Activated naive CD8-positive, alpha-beta T cell treated with anti-CD3 and anti-CD28 coated beads, Interleukin-2, amount 10 ng/mL, durations not matched to agents 7 days and 5 days (primary cell): ENCODE data around the gene RBMS3. TPM values are rescaled to one million over a fixed set of nuclear protein-coding genes. Genes with fewer than 3 reads are reported as not detected.

Source experiments
- ATAC-seq: fragments of 150-1000 bp; cut with Tn5 transposase; one replicate; pipeline ENCODE4 v1.10.0; 2021; ENCODE audit warnings: low read depth, moderate library complexity
- POLR2A ChIA-PET: fragments of 350-600 bp; sonication (Branson Sonifier 250); formaldehyde crosslinking; loops from one replicate; lab custom pipeline; 2021; ENCODE audit warnings: antibody characterized with exemption; lab: Charles Lee
- DNase-seq: peaks from one replicate; pipeline ENCODE4 v3.0.0; 2021
- H3K27ac Mint-ChIP-seq: one replicate; pipeline ENCODE4 v1.8.0; 2022; ENCODE audit warnings: mild to moderate bottlenecking, mixed read lengths
- H3K27me3 Mint-ChIP-seq: one replicate; pipeline ENCODE4 v1.8.0; 2022; ENCODE audit warnings: mild to moderate bottlenecking, moderate library complexity, mixed read lengths
- H3K36me3 Mint-ChIP-seq: one replicate; pipeline ENCODE4 v1.8.0; 2021; ENCODE audit warnings: mild to moderate bottlenecking, mixed read lengths
- H3K4me1 Mint-ChIP-seq: one replicate; pipeline ENCODE4 v1.8.0; 2021; ENCODE audit warnings: mixed read lengths
- H3K4me3 Mint-ChIP-seq: one replicate; pipeline ENCODE4 v1.8.0; 2022; ENCODE audit warnings: mild to moderate bottlenecking, moderate library complexity, mixed read lengths
- H3K9me3 Mint-ChIP-seq: one replicate; pipeline ENCODE4 v1.8.0; 2021; ENCODE audit warnings: mixed read lengths
- total RNA-seq, 2 experiments: library from RNA; stranded (reverse); gene quantifications; one replicate each; pipeline ENCODE4 v1.2.3, GENCODE V29; 2021

The RBMS3 gene
- total RNA-seq, 2 experiments from 2014 or later, result 0.58 to 0.74 TPM

- ATAC-seq, result no peak
- H3K27me3 Mint-ChIP-seq, result no peaks in the 10 kb centered on the region
- no peak for DNase-seq
- no peaks in the 10 kb centered on the region for H3K9me3 Mint-ChIP-seq
- no peak overlapping the region for H3K4me3 Mint-ChIP-seq
- H3K4me1 Mint-ChIP-seq, result no peaks in the 10 kb centered on the region
- H3K36me3 Mint-ChIP-seq, result no peaks in the 10 kb centered on the region
- POLR2A ChIA-PET, result no interaction called here
- H3K27ac Mint-ChIP-seq, result no peak overlapping the region
Observed at GRCh38 chr3:29583861-29584260, 303.0 kb downstream of the RBMS3 start.

DNA sequence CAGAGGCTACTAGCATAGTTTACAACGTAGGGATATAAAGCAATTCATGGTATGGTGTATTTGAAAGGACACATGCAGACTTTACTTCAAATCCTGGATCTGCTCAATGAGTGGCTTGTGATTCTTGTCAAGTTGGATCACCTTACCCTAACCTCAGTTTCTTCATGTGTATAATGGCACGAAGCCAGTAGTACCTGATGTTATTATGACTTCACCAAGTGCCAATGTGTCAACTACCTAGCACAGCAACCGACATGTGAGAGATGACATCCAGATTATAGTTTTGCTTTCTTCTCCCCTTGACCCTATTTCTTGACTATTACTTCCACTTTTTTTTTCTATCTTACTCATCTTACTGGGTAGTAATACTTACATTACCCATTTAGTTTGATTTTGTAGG is 304.5 kb downstream of the RBMS3 start:
- Mint-ChIP-seq H3K9me3 (no peaks in the 10 kb centered on the region), H3K4me3 (no peak overlapping the region), H3K36me3 (no peaks in the 10 kb centered on the region), H3K4me1 (no peaks in the 10 kb centered on the region), H3K27ac (no peak overlapping the region), H3K27me3 (no peaks in the 10 kb centered on the region)
- ATAC-seq, result no peak
- no peak for DNase-seq
- POLR2A ChIA-PET, result no interaction called here

GRCh38 chr3:29587340-29587739 is 306.5 kb downstream of the RBMS3 start:
- DNase-seq (no peak), ATAC-seq (no peak)
- H3K4me1 Mint-ChIP-seq, result no peaks in the 10 kb centered on the region
- no peak overlapping the region for H3K4me3 Mint-ChIP-seq
- H3K27me3 Mint-ChIP-seq, result no peaks in the 10 kb centered on the region
- POLR2A ChIA-PET, result no interaction called here
- H3K27ac Mint-ChIP-seq, result no peak overlapping the region
- H3K36me3 Mint-ChIP-seq, result no peaks in the 10 kb centered on the region
- peaks cover 5% of the 10 kb centered on the region for H3K9me3 Mint-ChIP-seq

- no peak for ATAC-seq
- H3K27me3 Mint-ChIP-seq, result no peaks in the 10 kb centered on the region
- H3K36me3 Mint-ChIP-seq, result no peaks in the 10 kb centered on the region
Observed at GRCh38 chr3:29590012-29590411, 309.1 kb downstream of the RBMS3 start.

DNA sequence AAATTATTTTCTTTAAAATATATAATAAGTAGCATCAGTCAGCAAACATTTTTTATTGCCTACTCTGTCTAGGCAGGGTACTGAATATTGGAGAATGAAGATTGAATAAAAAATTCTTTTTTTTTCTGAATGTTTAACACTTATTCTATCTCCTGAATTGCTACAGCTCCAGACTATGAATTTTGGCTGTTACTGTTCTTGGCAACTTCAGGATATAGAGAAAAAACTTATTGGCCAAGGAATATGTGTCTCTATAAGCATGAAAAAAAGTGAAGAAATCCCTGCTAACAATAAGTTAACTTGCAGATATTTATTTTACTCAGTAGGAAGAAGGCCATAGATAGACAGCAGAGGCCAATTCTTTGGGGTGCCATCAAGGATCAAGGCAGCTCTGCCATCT is 309.6 kb downstream of the RBMS3 start:
- POLR2A ChIA-PET, result no interaction called here
- Mint-ChIP-seq H3K36me3 (no peaks in the 10 kb centered on the region), H3K27me3 (no peaks in the 10 kb centered on the region), H3K9me3 (peaks cover 6% of the 10 kb centered on the region), H3K4me1 (no peaks in the 10 kb centered on the region), H3K27ac (no peak overlapping the region), H3K4me3 (no peak overlapping the region)
- DNase-seq (no peak), ATAC-seq (no peak)

More at GRCh38 chr3:29590012-29590411, 309.1 kb downstream of the RBMS3 start:
- POLR2A ChIA-PET, result no interaction called here
- no peaks in the 10 kb centered on the region for H3K4me1 Mint-ChIP-seq
- H3K4me3 Mint-ChIP-seq, result no peak overlapping the region
- peaks cover 6% of the 10 kb centered on the region for H3K9me3 Mint-ChIP-seq
- DNase-seq, result no peak
- H3K27ac Mint-ChIP-seq, result no peak overlapping the region

GRCh38 chr3:29591579-29591978 is 310.7 kb downstream of the RBMS3 start:
- POLR2A ChIA-PET, result no interaction called here
- Mint-ChIP-seq H3K36me3 (no peaks in the 10 kb centered on the region), H3K27ac (no peak overlapping the region), H3K4me3 (no peak overlapping the region), H3K4me1 (no peaks in the 10 kb centered on the region), H3K9me3 (peaks cover 6% of the 10 kb centered on the region), H3K27me3 (no peaks in the 10 kb centered on the region)
- no peak for DNase-seq
- no peak for ATAC-seq

DNA sequence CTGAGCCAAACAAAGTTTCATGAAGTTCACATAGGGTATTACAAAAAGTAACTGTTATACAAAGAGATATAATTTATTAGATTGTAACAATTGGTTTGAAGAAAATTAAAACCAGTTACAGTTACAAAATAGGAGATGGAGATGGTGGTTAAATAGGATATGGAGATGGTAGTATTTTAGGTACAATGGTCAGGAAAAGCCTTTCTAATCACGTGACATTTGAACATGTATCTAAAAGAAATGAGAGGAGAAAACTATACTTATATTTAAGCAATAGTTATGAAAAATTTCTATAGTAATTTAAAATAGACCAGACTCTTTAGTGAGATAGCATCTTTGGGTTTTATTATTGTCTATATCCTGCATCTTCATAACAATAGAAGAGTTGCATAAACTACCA is 312.9 kb downstream of the RBMS3 start:
- ATAC-seq, result no peak
- no peak overlapping the region for H3K4me3 Mint-ChIP-seq

GRCh38 chr3:29594261-29594660 is 313.4 kb downstream of the RBMS3 start:
- H3K9me3 Mint-ChIP-seq, result peaks cover 6% of the 10 kb centered on the region
- POLR2A ChIA-PET, result no interaction called here

More for the DNA sequence above, 312.9 kb downstream of the RBMS3 start:
- Mint-ChIP-seq H3K4me1 (no peaks in the 10 kb centered on the region), H3K27me3 (no peaks in the 10 kb centered on the region), H3K9me3 (peaks cover 6% of the 10 kb centered on the region), H3K27ac (no peak overlapping the region), H3K36me3 (no peaks in the 10 kb centered on the region)
- no peak for DNase-seq
- POLR2A ChIA-PET, result no interaction called here

DNA sequence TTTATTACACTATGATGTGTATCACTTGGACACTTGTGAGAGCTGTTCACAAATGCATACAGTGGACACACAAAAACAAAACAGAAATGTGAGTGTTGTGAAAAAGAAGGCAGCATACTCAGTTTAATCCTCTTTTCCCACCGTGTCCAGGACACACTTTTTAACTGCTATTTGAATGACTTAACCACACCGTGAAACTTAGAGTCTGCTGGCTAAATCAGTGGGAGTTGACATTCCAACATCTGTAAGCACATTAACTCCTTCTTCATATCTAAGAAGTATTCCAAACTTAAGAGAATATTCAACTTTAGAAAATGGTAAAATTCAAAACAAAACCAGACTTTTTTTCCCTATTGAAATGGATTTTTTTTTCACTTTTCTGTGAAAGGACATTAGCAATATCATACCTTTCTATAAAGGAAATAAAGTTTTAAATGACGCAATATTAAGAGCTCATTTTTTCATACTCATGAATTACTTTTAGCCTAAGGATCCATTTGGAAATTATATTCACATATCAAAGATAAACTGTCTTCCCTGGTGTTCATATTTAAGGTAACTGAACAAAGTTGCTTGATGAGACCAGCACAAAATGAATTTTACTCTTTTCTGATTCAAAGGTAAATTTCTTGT is 316.6 kb downstream of the RBMS3 start:
- H3K36me3 Mint-ChIP-seq, result no peaks in the 10 kb centered on the region
- H3K4me3 Mint-ChIP-seq, result no peak overlapping the region
- DNase-seq (no peak), ATAC-seq (no peak)
- no peaks in the 10 kb centered on the region for H3K4me1 Mint-ChIP-seq
- no peak overlapping the region for H3K27ac Mint-ChIP-seq
- H3K27me3 Mint-ChIP-seq, result no peaks in the 10 kb centered on the region
- POLR2A ChIA-PET, result no interaction called here
- H3K9me3 Mint-ChIP-seq, result peaks cover 2% of the 10 kb centered on the region

More at GRCh38 chr3:29594261-29594660, 313.4 kb downstream of the RBMS3 start:
- Mint-ChIP-seq H3K36me3 (no peaks in the 10 kb centered on the region), H3K4me1 (no peaks in the 10 kb centered on the region), H3K27me3 (no peaks in the 10 kb centered on the region), H3K27ac (no peak overlapping the region), H3K4me3 (no peak overlapping the region)
- DNase-seq, result no peak
- ATAC-seq, result no peak

DNA sequence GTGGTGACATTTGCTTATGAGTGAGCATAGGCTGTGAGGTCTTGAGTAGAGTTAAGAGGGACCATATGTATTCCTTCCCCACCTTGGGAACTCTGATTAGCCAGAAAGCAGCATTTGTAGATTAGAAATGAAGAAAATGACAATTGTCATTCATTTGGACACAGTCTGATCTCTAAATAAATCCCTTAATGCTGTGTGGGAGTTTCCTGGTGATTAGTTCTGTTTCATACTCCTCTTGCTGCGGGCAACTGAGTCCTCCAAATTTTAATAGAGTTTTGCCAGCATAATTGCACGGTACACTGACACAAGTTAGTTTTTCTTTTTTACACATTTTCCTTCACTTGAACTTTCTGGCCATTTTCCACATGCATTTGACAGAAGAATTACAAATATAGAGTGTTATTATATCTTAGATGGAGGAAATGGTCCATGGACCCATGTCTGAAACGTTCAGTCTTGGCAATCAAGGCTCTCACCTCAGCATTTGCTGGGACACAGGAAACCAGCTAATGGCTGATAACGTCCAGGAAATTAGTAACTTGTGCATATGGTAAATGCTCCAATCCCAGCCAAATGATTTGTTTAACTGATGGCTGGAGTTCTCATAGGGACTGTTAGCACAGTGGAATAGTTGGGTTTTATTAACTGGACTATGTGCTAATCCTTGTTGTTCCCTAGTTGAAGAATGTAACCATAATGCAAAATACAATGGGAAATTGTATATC is 321.2 kb downstream of the RBMS3 start:
- H3K27me3 Mint-ChIP-seq, result no peaks in the 10 kb centered on the region
- POLR2A ChIA-PET, result no interaction called here
- no peak for ATAC-seq
- H3K27ac Mint-ChIP-seq, result no peak overlapping the region
- no peak overlapping the region for H3K4me3 Mint-ChIP-seq
- H3K36me3 Mint-ChIP-seq, result no peaks in the 10 kb centered on the region
- H3K9me3 Mint-ChIP-seq, result no peaks in the 10 kb centered on the region
- DNase-seq, result no peak
- H3K4me1 Mint-ChIP-seq, result no peaks in the 10 kb centered on the region

- H3K4me1 Mint-ChIP-seq, result no peaks in the 10 kb centered on the region
- DNase-seq (no peak), ATAC-seq (no peak)
- no peaks in the 10 kb centered on the region for H3K36me3 Mint-ChIP-seq
- POLR2A ChIA-PET, result no interaction called here
- H3K27me3 Mint-ChIP-seq, result no peaks in the 10 kb centered on the region
- H3K27ac Mint-ChIP-seq, result no peak overlapping the region
- no peaks in the 10 kb centered on the region for H3K9me3 Mint-ChIP-seq
- no peak overlapping the region for H3K4me3 Mint-ChIP-seq
Observed at GRCh38 chr3:29605845-29606244, 325.0 kb downstream of the RBMS3 start.

GRCh38 chr3:29606416-29606815 is 325.5 kb downstream of the RBMS3 start:
- H3K27me3 Mint-ChIP-seq, result no peaks in the 10 kb centered on the region
- no peaks in the 10 kb centered on the region for H3K4me1 Mint-ChIP-seq
- POLR2A ChIA-PET, result no interaction called here
- DNase-seq (no peak), ATAC-seq (no peak)
- no peak overlapping the region for H3K27ac Mint-ChIP-seq
- H3K36me3 Mint-ChIP-seq, result no peaks in the 10 kb centered on the region
- H3K9me3 Mint-ChIP-seq, result no peaks in the 10 kb centered on the region
- H3K4me3 Mint-ChIP-seq, result no peak overlapping the region

GRCh38 chr3:29608414-29609327 is 327.8 kb downstream of the RBMS3 start:
- no peaks in the 10 kb centered on the region for H3K36me3 Mint-ChIP-seq
- no peaks in the 10 kb centered on the region for H3K4me1 Mint-ChIP-seq
- H3K27me3 Mint-ChIP-seq, result no peaks in the 10 kb centered on the region
- POLR2A ChIA-PET, result no interaction called here
- ATAC-seq (no peak), DNase-seq (no peak)
- no peak overlapping the region for H3K27ac Mint-ChIP-seq
- H3K9me3 Mint-ChIP-seq, result no peaks in the 10 kb centered on the region
- H3K4me3 Mint-ChIP-seq, result no peak overlapping the region
